HG03064 (cell line): Measurements from ENCODE around the gene SPZ1.
"Not testable (repeated sequence)": the region's sequence is repeated elsewhere in the genome, so short reads cannot be mapped to it uniquely, and the experiment has no call there.

Source experiments
- ATAC-seq: cut with Tn5 transposase; IDR thresholded peaks from one replicate; pipeline ENCODE4 v1.9.1; 2021; ENCODE audit warnings: low read depth; ENCODE audit not compliant: unreplicated experiment

SPZ1 gene

GRCh38 chr5:80337379-80337778, 17.6 kb downstream of the SPZ1 start:
- no peak for ATAC-seq

- ATAC-seq: no peak
Measured at GRCh38 chr5:80339116-80339515, 19.3 kb downstream of the SPZ1 start.

GRCh38 chr5:80341016-80341775, 21.4 kb downstream of the SPZ1 start:
- ATAC-seq: no peak

- no peak for ATAC-seq
Measured at GRCh38 chr5:80343067-80343466, 23.3 kb downstream of the SPZ1 start.

- ATAC-seq: no peak
Measured at GRCh38 chr5:80346055-80346454, 26.3 kb downstream of the SPZ1 start.

GRCh38 chr5:80348171-80348570, 28.4 kb downstream of the SPZ1 start:
- no peak for ATAC-seq

- ATAC-seq: not testable (repeated sequence)
Measured at GRCh38 chr5:80351019-80351418, 31.2 kb downstream of the SPZ1 start.

- no peak for ATAC-seq
Measured at GRCh38 chr5:80355686-80356085, 35.9 kb downstream of the SPZ1 start.

- ATAC-seq: no peak
Measured at GRCh38 chr5:80357671-80358070, 37.9 kb downstream of the SPZ1 start.

GRCh38 chr5:80360914-80361444, 41.2 kb downstream of the SPZ1 start:
- ATAC-seq: no peak

GRCh38 chr5:80364892-80365291, 45.1 kb downstream of the SPZ1 start:
- ATAC-seq: no peak

- no peak for ATAC-seq
Measured at GRCh38 chr5:80368661-80369480, 49.1 kb downstream of the SPZ1 start.

GRCh38 chr5:80369521-80369920, 49.7 kb downstream of the SPZ1 start:
- no peak for ATAC-seq

- no peak for ATAC-seq
Measured at GRCh38 chr5:80370390-80370789, 50.6 kb downstream of the SPZ1 start.
